Adipose tissue (tissue), 3 donors: ENCODE data around the gene AMOTL1. TPM values are rescaled to one million over a fixed set of nuclear protein-coding genes. Genes with fewer than 3 reads are reported as not detected.

Experiments used
- H3K27ac ChIP-seq: one replicate; pipeline ENCODE4 v1.5.1; 2013; ENCODE audit warnings: low read depth, low read length
- WGBS, 3 donors: extraction: QIAGEN DNeasy Blood & Tissue Kit; methylation state at CpG; one replicate each; pipeline ENCODE4 v1.1.7; 2013; 5-methylcytosine and 5-hydroxymethylcytosine counted together
- polyA plus RNA-seq, 3 donors: library from polyadenylated mRNA; stranded (reverse); fragments of 200-250 nt; gene quantifications; one replicate each; pipeline ENCODE4 v1.2.3, GENCODE V29; 2013
- donor health status: healthy with polysubstance abuse.
- donor health status: Bipolar disorder and iron deficiency.
- donor health status: healthy.

AMOTL1 gene, protein sequence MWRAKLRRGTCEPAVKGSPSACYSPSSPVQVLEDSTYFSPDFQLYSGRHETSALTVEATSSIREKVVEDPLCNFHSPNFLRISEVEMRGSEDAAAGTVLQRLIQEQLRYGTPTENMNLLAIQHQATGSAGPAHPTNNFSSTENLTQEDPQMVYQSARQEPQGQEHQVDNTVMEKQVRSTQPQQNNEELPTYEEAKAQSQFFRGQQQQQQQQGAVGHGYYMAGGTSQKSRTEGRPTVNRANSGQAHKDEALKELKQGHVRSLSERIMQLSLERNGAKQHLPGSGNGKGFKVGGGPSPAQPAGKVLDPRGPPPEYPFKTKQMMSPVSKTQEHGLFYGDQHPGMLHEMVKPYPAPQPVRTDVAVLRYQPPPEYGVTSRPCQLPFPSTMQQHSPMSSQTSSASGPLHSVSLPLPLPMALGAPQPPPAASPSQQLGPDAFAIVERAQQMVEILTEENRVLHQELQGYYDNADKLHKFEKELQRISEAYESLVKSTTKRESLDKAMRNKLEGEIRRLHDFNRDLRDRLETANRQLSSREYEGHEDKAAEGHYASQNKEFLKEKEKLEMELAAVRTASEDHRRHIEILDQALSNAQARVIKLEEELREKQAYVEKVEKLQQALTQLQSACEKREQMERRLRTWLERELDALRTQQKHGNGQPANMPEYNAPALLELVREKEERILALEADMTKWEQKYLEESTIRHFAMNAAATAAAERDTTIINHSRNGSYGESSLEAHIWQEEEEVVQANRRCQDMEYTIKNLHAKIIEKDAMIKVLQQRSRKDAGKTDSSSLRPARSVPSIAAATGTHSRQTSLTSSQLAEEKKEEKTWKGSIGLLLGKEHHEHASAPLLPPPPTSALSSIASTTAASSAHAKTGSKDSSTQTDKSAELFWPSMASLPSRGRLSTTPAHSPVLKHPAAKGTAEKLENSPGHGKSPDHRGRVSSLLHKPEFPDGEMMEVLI
- 10 to 100 TPM in 2 of 3 donors, 1 to 10 TPM in 1; 6.7 to 13.0 (median 10.8) TPM for polyA plus RNA-seq

DNA sequence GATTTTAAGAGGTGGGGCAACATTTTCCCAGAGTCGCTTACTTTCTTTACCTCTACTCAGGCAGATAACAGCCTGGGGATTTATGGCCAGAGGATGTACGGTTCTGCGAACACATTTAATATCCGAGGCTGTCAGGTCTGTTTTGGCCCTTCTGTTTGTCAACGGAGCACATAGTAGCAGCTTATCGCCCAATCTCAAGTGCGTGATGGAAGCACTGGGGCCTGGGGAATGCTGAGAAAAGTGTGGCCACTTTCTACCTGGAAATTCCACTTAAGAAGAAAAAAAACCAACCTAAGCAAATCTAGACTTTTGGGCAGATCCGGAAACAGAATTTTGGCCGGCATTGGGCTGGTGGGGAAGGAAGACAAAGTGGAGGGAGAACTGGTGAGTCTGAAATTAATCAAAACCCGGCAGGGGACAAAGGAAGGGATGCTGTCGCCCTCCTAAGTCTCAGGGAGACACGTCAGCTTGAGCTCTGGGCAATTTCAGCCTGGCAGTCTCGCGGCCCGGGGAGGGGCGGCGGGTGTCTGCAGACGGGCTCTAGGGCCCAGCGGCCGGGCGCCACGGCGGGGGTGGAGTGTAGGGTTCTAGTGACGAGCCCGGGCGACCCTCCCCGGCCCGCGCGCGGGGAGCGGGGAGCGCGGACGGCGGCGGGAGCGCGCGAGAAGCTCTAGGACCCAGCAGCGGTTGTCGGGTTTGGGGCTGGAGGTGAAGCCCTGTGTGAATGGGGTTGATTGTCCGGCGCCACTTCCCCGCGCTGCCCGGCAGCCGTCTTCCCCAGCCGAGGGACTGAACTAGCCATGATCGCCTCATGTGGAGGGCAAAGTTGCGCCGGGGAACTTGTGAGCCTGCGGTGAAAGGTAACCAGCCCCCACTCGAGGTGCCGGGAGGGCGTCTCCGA lies at the start of gene AMOTL1:
Gene AMOTL1, plus strand, starts transcription at position 656 of the 901 bp plus-strand sequence. Its CDS starts 156 bp downstream, at position 812.
- 3 to 4% (median 3%) methylated on average over 55 to 57 of the region's 57 CpGs for WGBS, 3 donors
- H3K27ac ChIP-seq = peak within 1 kb of the TSS; percentile 9

DNA sequence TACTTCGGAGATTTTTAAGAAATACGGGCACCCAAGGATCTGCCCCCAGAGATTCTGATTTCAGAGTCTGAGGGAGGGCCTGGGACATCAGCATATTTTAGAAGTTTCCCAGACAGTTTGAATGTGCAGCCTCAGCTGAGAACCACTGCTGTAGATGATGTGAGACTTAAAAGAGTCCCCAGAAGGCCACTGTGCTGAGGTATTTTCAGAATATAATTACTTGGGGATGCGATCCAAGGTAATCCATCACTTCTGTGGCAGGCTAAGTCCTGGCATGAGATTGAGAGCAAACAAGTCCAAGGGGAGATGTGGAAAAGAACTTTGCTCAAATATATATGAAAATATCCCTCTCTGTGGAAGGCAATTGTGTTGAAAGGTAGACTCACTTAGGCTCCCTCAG lies 48.3 kb upstream of the AMOTL1 start:
- no peak overlapping the region for H3K27ac ChIP-seq
- WGBS, 3 donors = 76 to 85% (median 79%) methylated on average over 3 of the region's 3 CpGs

DNA sequence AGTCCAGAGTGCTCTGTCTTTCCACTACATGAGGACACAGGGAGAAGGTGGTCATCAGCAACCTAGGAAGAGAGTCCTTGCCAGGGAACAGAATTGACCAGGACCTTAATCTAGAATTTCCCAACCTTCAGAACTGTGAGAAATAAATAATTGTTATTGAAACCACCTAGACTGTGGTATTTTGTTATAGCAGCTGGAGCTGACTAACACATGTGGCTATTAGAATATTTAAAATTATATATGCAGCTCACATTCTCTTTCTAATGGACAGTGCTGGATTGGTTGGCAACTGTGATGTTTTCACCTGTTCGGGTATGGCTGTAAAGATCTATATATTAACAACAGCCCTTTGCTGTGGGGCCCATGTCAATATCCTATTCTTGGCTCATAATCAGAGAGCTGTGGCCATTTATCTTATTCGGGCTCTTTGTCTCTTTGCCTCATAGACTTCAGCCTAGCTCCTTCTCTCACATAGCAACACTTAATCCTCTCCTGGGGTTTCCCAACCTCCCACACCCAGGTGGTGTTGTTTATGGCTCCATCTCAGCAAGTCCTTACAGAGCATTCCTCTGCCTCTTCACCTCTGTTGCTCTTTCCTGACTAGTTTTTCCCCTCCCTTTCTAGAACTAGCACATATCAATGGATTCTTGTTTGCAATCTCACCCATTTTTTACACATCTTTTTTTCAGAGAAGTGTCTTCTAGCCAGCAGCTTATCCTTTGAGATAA lies 46.4 kb upstream of the AMOTL1 start:
- H3K27ac ChIP-seq = no peak overlapping the region
- WGBS, 3 donors = 81 to 88% (median 82%) methylated on average over 2 of the region's 2 CpGs

DNA sequence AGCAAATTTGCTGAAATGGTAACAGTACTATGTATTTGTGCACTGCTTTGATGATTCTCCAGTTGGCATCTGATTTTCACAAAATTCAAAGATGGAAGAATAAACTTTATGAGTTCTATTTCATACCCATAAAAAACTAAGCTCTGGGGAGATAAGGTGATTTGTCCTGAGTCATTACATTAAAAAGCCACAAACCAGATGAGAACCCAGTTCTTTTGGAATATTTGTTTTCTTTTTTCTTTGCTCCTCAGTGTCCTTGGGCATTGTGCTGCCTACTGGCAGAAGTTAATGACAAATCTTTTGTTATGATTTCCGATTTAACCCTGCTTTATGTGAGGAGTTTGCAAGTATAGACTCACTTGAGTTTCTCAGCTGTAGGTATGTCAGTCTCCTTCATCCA lies 45.4 kb upstream of the AMOTL1 start:
- 77 to 97% (median 91%) methylated on average over 1 of the region's 1 CpG for WGBS, 3 donors
- no peak overlapping the region for H3K27ac ChIP-seq

DNA sequence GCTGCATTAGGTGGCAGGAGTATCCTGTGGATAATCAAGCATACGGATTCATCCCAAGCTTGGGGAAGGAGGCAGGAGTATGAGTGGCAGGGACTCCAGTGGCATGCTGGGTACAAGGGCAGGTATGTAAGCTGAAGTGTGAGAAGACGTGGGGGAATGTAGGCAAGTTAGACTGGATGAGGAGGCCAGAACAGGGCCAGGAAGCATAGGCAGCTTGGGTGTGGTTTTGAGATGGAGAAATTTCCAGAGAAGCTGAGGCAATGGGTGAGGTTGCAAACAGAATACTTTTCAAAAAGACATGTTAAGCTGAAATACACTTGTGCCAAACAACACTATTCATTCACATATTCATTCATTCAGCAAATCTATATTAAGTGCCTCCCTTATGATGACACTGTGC lies 43.1 kb upstream of the AMOTL1 start:
- no peak overlapping the region for H3K27ac ChIP-seq
- 68 to 96% (median 76%) methylated on average over 2 of the region's 2 CpGs for WGBS, 3 donors

DNA sequence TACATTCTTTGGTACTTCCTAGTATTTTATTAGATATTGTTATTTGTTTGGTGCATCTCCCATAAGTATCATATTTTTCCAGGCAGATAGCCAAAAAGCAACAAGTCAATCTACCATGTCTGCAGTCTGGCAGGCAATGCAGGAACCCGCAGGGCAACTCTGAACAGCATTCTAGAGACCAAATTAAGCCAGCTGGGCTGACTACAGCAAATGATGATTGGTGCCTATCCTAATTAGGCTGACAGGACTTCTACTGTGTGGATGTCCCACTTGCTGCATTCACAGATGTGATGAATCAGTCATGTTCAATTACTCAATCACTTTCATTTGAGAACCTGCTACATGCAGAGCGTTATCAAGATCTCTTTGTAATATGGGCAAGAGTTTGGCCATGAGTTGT lies 40.3 kb upstream of the AMOTL1 start:
- H3K27ac ChIP-seq = no peak overlapping the region
- WGBS, 3 donors = 90 to 94% (median 93%) methylated on average over 2 of the region's 2 CpGs

DNA sequence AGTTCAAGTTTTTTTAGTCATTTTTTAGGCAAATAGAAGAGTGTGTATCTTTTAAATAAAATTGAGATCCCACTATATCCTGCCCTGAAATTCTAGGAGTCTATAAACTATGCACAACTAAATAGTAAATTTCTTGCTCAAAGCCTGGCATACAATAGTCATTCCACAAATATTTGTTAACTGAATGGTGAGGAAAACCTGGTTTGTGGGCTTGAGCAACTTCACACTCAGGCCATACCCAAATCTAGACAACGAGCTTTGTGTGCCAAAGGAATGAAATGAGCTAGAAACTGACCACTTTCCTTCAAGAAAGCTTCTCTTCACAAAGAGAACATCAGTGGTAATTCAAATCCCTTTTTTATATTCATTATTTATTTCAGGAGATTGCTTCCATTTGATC lies 39.6 kb upstream of the AMOTL1 start:
- H3K27ac ChIP-seq = no peak overlapping the region
- WGBS, 3 donors = 83 to 91% (median 91%) methylated on average over 1 of the region's 1 CpG

DNA sequence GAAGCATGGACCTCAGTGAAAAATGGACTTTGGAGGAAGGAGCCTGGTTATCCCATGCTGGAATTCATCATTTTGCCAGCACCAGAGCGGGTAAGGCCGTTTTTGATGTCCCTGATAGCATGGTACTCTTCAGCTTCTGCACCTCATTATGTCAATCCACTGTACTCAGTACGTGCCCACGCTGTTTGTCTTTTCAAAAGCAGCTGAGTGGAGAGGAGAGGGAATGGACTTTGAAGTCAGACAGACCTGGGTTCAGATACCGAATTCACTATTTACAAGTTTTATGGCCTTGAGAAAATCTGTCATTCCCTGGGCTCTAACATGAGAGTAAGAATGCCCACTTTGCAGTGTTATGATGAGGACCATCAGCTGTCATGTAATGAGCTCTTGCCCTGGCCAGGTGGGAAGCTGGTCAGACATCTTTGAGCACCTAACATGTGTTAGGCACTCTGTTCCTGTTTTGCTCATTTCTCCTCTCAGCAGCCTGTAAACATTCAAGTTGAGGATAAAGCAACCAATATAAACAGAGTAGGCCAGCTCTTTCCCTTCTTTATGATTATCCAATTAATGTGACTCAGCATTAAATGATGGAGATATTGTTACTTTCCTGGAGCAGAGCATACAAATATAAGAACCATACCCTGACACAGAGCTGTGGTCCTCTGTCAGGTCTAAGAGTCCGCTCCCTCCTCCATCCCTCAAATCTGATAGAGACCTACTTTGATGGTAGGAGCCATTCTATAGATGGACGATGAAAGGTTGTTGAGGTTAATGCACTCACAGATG lies 39.0 kb upstream of the AMOTL1 start:
- WGBS, 3 donors = 76 to 95% (median 93%) methylated on average over 7 of the region's 7 CpGs
- no peak overlapping the region for H3K27ac ChIP-seq

DNA sequence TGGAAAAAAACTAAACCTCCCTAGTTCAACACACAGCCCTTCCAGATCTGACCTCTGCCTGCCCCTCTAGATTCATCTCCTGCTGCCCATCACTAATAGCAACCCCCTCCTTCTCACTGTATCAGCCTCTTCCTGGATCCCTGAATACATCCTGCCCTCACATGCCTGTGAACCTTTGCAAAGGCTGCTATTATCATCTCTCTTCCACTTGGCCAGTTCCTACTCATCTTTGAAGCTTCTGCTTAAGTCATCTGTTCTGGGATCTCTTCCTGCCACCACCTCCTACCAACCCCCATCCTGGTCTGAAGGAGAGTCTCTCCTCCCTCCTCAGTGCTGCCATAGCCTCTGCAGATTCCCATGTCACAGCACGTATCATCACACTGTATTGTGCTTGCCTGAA lies 38.0 kb upstream of the AMOTL1 start:
- 92 to 100% (median 95%) methylated on average over 1 of the region's 1 CpG for WGBS, 3 donors
- no peak overlapping the region for H3K27ac ChIP-seq

DNA sequence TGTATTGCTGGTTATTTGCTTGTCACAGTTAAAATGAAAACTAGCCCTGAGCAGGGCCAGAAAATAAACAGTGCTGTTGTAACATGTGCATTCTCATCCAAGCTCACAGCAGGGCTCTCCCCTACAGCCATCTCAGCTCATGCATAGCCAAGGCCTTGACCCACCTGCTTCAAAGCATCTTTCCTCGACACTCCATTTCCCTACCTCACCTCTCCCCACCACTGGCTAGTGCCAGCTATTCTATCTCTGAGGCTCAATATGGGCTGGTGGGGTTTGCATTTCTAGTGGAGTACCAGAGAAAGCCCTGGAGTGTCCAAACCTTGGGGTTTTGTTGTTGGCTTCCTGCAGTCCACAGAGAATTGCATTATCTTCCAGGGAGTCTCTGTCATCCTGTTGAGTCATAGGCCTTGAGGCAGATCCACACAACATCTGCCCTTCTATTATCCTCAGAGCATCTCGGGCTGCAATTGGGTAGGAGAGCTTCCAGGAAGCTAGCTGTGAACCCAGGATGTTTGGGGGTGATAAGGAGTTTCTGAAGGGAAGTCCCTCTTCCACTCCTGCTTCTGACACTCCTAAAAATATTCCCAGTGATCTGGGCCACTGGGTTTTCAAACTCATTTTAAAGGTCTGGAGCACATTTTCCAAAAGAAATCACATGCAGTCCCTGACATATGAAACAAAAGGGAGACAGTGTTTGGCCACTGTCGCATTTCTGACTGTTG lies 36.1 kb upstream of the AMOTL1 start:
- H3K27ac ChIP-seq = no peak overlapping the region
- WGBS, 3 donors = 59 to 77% (median 60%) methylated on average over 3 of the region's 3 CpGs

DNA sequence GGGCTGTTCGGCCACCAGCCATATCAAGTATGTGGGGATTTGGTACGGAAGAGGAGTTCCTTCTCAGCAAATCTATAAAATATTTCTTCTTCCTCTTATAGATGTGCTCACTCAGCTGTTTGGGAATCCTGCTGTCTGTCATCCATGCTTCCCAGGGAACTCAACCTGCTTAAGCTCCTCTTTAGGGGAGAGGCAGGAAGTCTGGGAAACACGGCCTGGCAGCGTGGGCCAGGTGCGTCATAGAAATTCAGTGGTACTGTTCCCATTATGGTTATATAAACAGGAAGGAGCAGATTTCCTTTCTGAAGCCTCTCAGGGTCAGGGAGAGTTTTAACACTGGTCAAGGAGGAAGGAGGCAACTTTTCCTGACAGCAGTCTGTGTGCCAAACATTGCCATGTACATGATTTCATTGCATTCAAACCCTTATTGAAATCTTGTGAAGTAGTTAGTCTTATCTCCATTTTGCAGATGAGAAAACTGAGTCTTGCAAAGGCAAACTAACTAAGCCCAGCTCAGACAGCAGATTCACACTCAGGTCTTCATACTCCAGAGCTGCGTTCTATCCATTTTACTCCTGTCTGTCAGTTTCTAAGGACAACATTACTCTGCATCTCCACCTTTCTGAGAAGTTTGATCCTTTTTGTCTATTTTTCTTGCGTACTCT lies 35.4 kb upstream of the AMOTL1 start:
- H3K27ac ChIP-seq = no peak overlapping the region
- 53 to 83% (median 56%) methylated on average over 7 of the region's 7 CpGs for WGBS, 3 donors

DNA sequence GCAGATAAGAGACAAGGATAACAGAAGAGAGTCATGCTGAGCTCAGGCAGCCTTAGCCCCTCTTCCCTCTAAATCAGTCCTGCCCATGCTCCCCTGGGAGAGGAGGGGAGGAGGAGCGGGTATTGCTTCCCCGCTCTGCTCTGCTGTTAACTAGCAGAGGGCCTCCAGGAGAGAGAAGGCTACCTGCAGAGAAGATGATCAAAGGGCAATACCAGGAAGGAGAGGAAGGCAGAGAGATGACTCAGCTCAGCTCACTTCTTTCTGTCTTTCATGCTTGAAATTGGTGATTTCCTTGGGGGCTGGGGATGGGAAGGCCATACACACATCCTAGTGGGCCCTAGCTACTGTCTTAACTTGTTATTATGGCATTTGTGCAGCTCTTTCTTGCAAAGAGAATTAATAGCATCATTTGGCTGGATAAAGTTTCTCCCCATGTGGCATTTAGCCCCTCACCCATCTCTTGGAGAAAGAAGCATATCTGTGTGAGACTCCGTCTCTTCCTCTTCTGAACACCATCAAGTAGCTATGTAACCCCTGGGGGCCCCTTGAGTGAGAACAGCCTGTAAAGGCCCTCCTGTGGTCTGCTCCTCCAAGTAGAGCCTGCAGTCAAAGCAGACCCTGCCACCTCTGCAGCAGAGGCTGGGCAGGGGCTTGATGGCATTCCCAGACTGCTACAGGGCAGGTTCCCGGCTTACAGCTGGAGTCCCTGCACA lies 33.4 kb upstream of the AMOTL1 start:
- no peak overlapping the region for H3K27ac ChIP-seq
- 87 to 91% (median 90%) methylated on average over 4 of the region's 4 CpGs for WGBS, 3 donors

DNA sequence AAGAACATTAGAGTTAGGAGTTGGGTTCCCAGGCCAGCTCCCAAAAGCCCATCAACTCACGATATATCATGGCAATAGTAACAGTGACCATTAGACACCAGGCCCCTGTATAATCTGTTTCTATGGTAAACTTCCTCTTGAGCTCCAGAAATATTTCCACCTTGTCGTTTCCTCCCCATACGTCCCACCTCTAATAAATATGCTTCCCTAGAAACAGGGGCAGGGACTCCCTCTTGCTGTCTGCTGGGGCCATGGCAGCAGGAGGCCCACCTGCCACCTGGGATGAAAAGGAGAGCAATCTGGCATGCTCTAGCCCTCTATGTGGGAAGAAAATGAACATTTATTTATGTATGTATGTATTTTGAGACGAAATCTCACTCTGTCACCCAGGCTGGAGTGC lies 32.2 kb upstream of the AMOTL1 start:
- WGBS, 3 donors = 63 to 73% (median 70%) methylated on average over 4 of the region's 4 CpGs
- no peak overlapping the region for H3K27ac ChIP-seq

DNA sequence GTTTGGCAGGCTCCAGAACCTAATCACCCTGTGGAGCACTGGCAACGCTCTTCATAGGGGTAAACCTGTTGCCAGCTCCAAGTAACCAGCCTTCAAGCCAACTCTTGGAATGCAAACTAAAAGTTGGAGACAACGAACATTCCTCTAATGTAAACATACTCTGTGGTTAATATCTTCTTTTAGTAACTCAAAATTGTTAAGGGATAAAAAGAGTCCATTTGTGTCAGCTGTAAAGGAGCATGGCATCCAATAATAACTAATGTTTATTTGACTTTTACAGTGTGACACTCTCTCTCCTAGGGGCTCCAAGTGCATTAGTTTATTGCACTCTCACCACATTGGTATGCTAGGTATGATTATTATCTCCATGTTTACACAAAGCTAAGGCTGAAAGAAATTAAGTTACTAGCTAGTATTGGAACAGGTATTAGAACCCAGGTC lies 31.0 kb upstream of the AMOTL1 start:
- WGBS, 3 donors = 45 to 78% (median 71%) methylated on average over 2 of the region's 2 CpGs
- H3K27ac ChIP-seq = no peak overlapping the region

DNA sequence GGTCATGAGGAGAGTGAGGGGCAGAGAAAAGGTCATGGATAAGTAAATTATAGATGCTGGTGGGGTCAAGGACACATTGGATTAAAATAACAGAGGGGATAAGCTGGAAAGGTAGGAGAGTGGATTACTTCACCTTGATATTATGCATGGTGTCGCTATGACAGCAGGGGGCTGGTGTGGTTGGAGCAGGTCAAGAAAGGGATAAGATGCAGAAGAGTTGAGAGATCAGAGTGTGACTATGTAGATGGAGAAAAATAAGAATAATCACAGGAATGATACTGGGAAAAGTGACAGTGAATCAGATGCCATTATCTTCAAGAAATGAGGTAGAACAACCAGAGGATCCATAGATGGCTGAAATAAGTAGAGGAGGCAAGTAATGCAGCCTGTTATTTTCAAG lies 29.4 kb upstream of the AMOTL1 start:
- 93 to 100% (median 100%) methylated on average over 1 of the region's 1 CpG for WGBS, 3 donors
- H3K27ac ChIP-seq = no peak overlapping the region
